GM03348 (cell line): ENCODE data around the gene MTPN.

Experiments
- DNase-seq: peaks from one replicate; pipeline ENCODE4 v3.0.0; 2012; ENCODE audit warnings: low spot score

The MTPN gene

GRCh38 chr7:135884495-135885232, 92.5 kb downstream of the MTPN start:
- DNase-seq, result no peak

DNA sequence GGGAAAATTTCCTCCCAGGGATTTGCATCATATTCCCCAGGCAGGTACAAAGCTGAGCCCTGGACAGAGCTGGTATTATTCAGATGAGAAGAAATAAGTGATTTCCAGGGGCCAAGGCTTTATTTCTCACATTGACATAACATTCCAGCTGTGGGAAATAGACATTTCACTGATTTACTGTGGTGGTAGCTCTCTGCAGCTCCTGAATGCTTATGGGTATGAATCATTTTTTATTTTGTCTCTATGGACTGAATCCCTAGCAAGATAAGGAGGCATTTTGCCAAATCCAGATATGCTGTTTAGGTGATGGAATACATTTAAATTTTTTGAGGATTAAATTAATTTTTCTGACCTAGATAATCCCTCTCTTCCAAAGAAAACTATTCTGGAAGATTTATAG, 97.9 kb downstream of the MTPN start:
- DNase-seq, result no peak

- DNase-seq, result no peak
These were observed 98.9 kb downstream of the MTPN start for GRCh38 chr7:135878284-135878683.

GRCh38 chr7:135877805-135878204, 99.4 kb downstream of the MTPN start:
- peak; percentile 19 for DNase-seq
